Left kidney (tissue), 2 donors: Measurements from ENCODE around the gene HSBP1. TPM values are rescaled to one million over a fixed set of nuclear protein-coding genes. Genes with fewer than 3 reads are reported as not detected.

Experiments used
- DNase-seq: peaks from one replicate; pipeline ENCODE4 v3.0.0-alpha.2; 2013
- polyA plus RNA-seq: library from polyadenylated mRNA; unstranded; fragments of 120-200 nt; gene quantifications from one replicate; pipeline ENCODE4 v1.2.1, GENCODE V29; 2013; ENCODE audit not compliant: insufficient read length

The HSBP1 gene
- polyA plus RNA-seq, 1 donor: 217 TPM

GRCh38 chr16:83838151-83838550, 30.4 kb downstream of the HSBP1 start:
- DNase-seq: no peak

- no peak for DNase-seq
Measured at GRCh38 chr16:83839561-83839960, 31.8 kb downstream of the HSBP1 start.

- DNase-seq: no peak
Measured at GRCh38 chr16:83840060-83840617, 32.4 kb downstream of the HSBP1 start.

GRCh38 chr16:83842291-83842690, 34.5 kb downstream of the HSBP1 start:
- no peak for DNase-seq

DNA sequence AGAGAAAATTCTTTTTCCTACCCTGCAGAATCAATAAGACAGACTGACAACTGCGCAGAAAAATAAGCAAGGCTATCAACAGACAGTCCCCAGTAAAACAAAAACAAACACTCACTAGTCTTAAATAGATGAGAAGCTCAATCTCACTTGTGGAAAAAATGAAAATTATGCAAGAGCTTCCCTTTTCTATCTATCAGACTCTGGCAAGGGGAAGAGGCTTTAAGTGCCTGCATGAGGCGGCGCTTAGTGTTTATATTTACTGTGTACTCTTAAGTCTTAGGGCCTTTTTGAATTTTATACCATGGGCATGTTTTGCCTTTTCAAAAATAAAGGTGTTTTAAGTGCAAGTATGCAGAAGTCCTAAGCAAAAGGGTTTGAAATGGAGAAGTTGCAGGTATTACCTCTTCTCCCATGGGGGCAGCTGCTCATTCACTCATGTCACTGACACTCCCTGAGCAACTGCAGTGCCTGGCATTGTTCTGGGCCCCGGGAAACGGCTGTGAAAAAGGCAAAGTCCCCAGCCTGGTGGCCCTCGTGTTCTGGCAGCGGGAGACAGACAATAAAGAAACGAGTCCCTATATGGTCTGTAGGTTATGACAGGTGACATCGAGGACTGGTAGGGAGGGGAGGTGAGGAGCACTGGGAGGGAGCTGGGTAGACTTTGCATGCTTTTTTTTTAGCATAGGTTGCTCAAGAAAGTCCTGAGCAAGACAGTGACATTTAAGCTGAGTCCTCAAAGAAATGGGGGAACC, 35.2 kb downstream of the HSBP1 start:
- no peak for DNase-seq

DNA sequence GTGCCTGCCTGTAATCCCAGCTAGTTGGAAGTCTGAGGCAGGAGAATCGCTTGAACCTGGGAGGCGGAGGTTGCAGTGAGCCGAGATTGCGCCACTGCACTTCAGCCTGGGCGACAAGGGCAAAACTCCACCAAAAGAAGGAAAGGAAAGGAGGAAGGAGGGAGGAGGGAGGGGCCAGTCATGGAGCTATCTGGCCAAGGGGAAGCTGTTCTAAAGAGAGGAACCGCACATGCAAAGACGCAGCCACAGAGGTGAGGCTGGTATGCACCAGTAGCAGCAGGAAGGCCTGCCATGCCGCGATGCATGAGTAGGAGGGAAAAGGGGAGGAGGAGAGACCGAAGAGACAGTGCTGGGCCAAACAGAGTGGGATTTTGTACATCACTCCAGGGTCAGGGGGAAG, 35.9 kb downstream of the HSBP1 start:
- no peak for DNase-seq

GRCh38 chr16:83845263-83845662, 37.5 kb downstream of the HSBP1 start:
- no peak for DNase-seq

- no peak for DNase-seq
Measured at GRCh38 chr16:83847371-83848225, 39.8 kb downstream of the HSBP1 start.

- DNase-seq: no peak
Measured at GRCh38 chr16:83849421-83849820, 41.6 kb downstream of the HSBP1 start.

DNA sequence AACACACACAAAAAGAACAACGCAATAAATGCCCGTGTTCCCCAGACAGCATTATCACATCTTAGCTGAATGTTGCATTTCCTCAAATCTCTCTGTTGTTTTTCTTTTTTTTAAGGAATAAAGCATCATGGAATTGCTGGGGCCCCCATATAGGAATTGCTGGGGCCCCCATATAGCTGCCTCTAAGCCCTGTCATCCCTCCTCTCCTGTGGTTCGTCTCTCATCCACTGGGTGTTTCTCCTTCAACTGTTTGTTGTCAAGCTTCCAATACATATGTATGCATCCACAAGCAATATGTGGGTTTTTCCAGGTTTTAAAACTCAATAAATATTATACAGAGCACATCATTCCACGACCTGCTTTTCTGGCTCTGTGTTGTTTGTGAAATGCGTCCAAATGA, 43.2 kb downstream of the HSBP1 start:
- no peak for DNase-seq

DNA sequence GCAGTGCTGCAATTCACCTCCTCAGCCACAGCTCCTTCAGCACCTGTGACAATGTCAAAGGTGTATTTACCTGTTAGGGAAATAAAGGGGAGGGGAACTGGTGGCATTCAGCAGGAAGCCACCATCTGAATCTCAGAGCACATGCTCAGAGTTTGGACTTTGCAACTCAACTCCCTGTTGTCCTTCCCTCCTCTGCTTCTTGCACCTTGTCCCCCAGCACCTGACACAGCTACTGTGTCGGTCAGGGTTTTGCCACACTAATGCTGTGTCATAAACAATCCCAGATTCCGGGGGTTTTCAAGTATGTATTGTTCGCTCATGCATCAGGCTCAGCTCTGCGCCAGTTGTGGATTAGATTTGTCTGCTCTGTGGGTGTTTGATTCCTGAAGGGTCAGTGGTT, 43.7 kb downstream of the HSBP1 start:
- no peak for DNase-seq

DNA sequence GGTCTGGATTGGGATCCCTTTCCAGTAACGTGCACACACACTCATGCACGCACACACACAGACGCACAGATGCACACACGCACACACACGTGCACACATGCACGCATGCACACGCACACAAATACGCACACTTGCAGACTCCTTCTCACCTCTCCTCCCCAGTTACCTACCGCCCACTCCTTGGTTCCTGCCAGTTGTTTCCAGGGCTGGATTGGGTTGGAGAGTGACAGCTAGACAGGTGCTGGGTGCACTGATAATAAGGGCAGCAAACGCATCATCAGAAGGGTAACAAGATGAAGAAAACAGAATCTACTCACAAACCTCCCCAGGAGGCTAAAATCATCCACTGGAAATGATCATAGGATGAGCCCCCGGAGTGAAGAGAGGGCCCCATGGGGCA, 45.0 kb downstream of the HSBP1 start:
- no peak for DNase-seq

GRCh38 chr16:83853834-83854233, 46.1 kb downstream of the HSBP1 start:
- DNase-seq: no peak

- DNase-seq: no peak
Measured at GRCh38 chr16:83854420-83854819, 46.6 kb downstream of the HSBP1 start.

- no peak for DNase-seq
Measured at GRCh38 chr16:83856792-83857191, 49.0 kb downstream of the HSBP1 start.

DNA sequence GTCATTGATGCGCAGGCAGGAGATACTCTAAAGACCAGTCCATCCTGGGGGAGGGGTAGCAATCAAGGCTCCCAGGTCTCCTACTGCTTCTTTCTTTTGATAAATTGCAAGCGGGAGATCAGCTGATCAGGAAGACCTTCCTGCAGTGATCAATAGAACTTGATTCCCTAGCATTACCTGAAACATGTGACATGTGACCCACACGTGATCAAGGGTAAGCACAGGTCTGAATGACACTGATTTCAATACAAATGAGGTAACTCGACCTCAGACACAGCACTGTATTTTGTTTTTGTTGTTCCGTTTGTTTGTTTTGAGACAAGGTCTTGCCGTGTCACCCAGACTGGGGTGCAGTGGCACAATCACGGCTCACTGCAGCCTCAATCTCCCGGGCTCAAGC, 51.5 kb downstream of the HSBP1 start:
- DNase-seq: no peak

DNA sequence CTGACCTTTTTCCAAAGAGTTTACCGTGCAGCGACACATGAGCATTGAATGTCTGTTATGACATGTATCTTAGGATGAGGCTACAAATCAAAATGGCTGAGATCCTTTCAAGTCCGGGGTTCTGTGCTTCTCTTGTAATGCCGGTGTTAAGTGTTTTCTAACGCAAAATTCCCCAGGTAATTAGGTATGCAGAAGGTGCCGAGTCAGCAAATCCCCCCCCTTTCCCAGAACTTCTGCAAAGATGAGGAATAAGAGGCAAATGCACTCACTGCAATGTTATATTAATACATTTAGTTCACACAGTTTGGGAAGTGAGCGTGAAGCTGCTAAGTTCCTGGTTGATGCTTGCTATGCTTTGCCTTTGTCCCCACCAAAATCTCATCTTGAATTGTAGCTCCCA, 54.9 kb downstream of the HSBP1 start:
- DNase-seq: no peak

GRCh38 chr16:83863682-83864081, 55.9 kb downstream of the HSBP1 start:
- no peak for DNase-seq

Other genes with a start within 250 kb of the HSBP1 start
- 5.3 TPM for gene MLYCD, start 91.1 kb downstream of the HSBP1 start, polyA plus RNA-seq
- 0.30 TPM for gene OSGIN1, start 145.3 kb downstream of the HSBP1 start, polyA plus RNA-seq
- gene NECAB2, start 160.3 kb downstream of the HSBP1 start, polyA plus RNA-seq: 2.6 TPM
- not detected for gene SLC38A8, start 234.8 kb downstream of the HSBP1 start, polyA plus RNA-seq